Natural killer cell (primary cell): ENCODE measurements around the gene NDST3. TPM values are rescaled to one million over a fixed set of nuclear protein-coding genes. Genes with fewer than 3 reads are reported as not detected.

ENCODE experiments used
- ATAC-seq, 3 donors: fragments of 150-1000 bp in 2 of 3; fragments of 200-7000 bp in 1 of 3; cut with Tn5 transposase; 1 replicate in 1 of 3; 2 replicates in 2 of 3; pipeline ENCODE4 v1.10.0; 2021; ENCODE audit warnings: mild to moderate bottlenecking in 2 of 3, moderate library complexity in 2 of 3
- DNase-seq, 2 donors: peaks; one replicate each; pipeline versions ENCODE4 v3.0.0 to v3.0.0-alpha.2; 2013 to 2021; ENCODE audit warnings: mixed read lengths in 1 of 2
- H3K27ac ChIP-seq: one replicate; pipeline ENCODE4 v1.5.1; 2013; ENCODE audit warnings: mild to moderate bottlenecking, low read length
- H3K27me3 ChIP-seq: one replicate; pipeline ENCODE4 v1.6.1; 2013; ENCODE audit warnings: low read length; ENCODE audit not compliant: control insufficient read depth, insufficient read depth
- H3K36me3 ChIP-seq: one replicate; pipeline ENCODE4 v1.6.1; 2013; ENCODE audit warnings: low read length; ENCODE audit not compliant: control insufficient read depth, insufficient read depth
- H3K4me1 ChIP-seq: one replicate; pipeline ENCODE4 v1.6.1; 2013; ENCODE audit warnings: low read length; ENCODE audit not compliant: control insufficient read depth, insufficient read depth
- H3K4me3 ChIP-seq: one replicate; pipeline ENCODE4 v1.5.1; 2013; ENCODE audit warnings: low read length
- H3K9me3 ChIP-seq: one replicate; pipeline ENCODE4 v1.6.1; 2013; ENCODE audit warnings: low read length; ENCODE audit not compliant: control insufficient read depth, insufficient read depth
- H3K27ac Mint-ChIP-seq, 2 donors: one replicate each; pipeline ENCODE4 v1.8.0; 2022; ENCODE audit warnings: mild to moderate bottlenecking in 2 of 2, mixed read lengths in 2 of 2, moderate library complexity in 1 of 2
- H3K27me3 Mint-ChIP-seq, 2 donors: one replicate each; pipeline ENCODE4 v1.8.0; 2022; ENCODE audit warnings: low read depth in 2 of 2, mixed read lengths in 2 of 2
- H3K36me3 Mint-ChIP-seq: one replicate; pipeline ENCODE4 v1.8.0; 2022; ENCODE audit warnings: mixed read lengths
- H3K4me1 Mint-ChIP-seq, 2 donors: one replicate each; pipeline ENCODE4 v1.8.0; 2022; ENCODE audit warnings: mixed read lengths in 2 of 2
- H3K4me3 Mint-ChIP-seq: one replicate; pipeline ENCODE4 v1.8.0; 2022; ENCODE audit warnings: mild to moderate bottlenecking, moderate library complexity, mixed read lengths
- H3K9me3 Mint-ChIP-seq, 2 donors: one replicate each; pipeline ENCODE4 v1.8.0; 2022; ENCODE audit warnings: mixed read lengths in 2 of 2
- CTCF ChIP-seq: fragments of 200-600 bp; IDR thresholded peaks from one replicate; pipeline ENCODE4 v1.8.0; 2022; ENCODE audit warnings: antibody characterized with exemption
- WGBS: methylation state at CpG from one replicate; pipeline ENCODE4 v1.1.7; 2013; ENCODE audit warnings: missing lambda C conversion rate; ENCODE audit not compliant: insufficient coverage; 5-methylcytosine and 5-hydroxymethylcytosine counted together
- intact Hi-C: fragments of 100-400 bp; cut with micrococcal nuclease; formaldehyde crosslinking; loops from one replicate; pipeline ENCODE4 v1.14.2; 2022
- total RNA-seq, 4 donors: library from RNA; stranded (reverse); fragments of 120-200 nt in 1 of 4; gene quantifications; one replicate each; pipeline versions ENCODE4 v1.2.3 to v1.2.4, GENCODE V29; 2013 to 2022

Gene NDST3
- total RNA-seq: not detected
- 0.02 TPM for total RNA-seq (2013)

- DNase-seq (peak in 1 of 2 donors; percentile 20), ATAC-seq (no peak)
- Mint-ChIP-seq H3K27ac (no peak within 1 kb of the TSS), H3K4me3 (no peak within 1 kb of the TSS), H3K36me3 (no peaks in the 10 kb centered on the region), H3K9me3 (no peaks in the 10 kb centered on the region), H3K4me1 (no peaks in the 10 kb centered on the region), H3K27me3 (peaks cover 13 to 19% of the 10 kb centered on the region in 2 donors)
- Histone ChIP-seq H3K27ac (no peak within 1 kb of the TSS), H3K36me3 (no peaks in the 10 kb centered on the region), H3K4me3 (no peak within 1 kb of the TSS), H3K9me3 (no peaks in the 10 kb centered on the region), H3K4me1 (no peaks in the 10 kb centered on the region), H3K27me3 (peaks cover 10% of the 10 kb centered on the region)
- no peak for TF ChIP-seq CTCF
- WGBS: 0% methylated on average over 8 of the region's 11 CpGs
- intact Hi-C loops: no loop called here
Measured at GRCh38 chr4:118034053-118034785, at the start of gene NDST3. TSS of gene NDST3 (plus strand) at chr4:118034486. CDS start at chr4:118053911, 19,425 bp downstream.

- 83% methylated on average over 2 of the region's 2 CpGs for WGBS
- Mint-ChIP-seq H3K4me3 (no peak overlapping the region), H3K27me3 (no peaks in the 10 kb centered on the region), H3K4me1 (no peaks in the 10 kb centered on the region), H3K36me3 (no peaks in the 10 kb centered on the region), H3K9me3 (peaks cover 17% of the 10 kb centered on the region in 2 donors), H3K27ac (no peak overlapping the region)
- Histone ChIP-seq H3K4me1 (no peaks in the 10 kb centered on the region), H3K27me3 (no peaks in the 10 kb centered on the region), H3K9me3 (no peaks in the 10 kb centered on the region), H3K4me3 (no peak overlapping the region), H3K36me3 (no peaks in the 10 kb centered on the region), H3K27ac (no peak overlapping the region)
- TF ChIP-seq CTCF: no peak
- intact Hi-C loops: no loop called here
- ATAC-seq (no peak), DNase-seq (no peak)
Measured at GRCh38 chr4:117986321-117986720, 48.0 kb upstream of the NDST3 start.

- H3K4me1 ChIP-seq: no peaks in the 10 kb centered on the region
- no peaks in the 10 kb centered on the region for H3K9me3 ChIP-seq
- no peaks in the 10 kb centered on the region for H3K36me3 Mint-ChIP-seq
- DNase-seq (no peak), ATAC-seq (no peak)
- intact Hi-C loops: no loop called here
- no peak overlapping the region for H3K27ac Mint-ChIP-seq
- H3K27ac ChIP-seq: no peak overlapping the region
- H3K27me3 Mint-ChIP-seq: no peaks in the 10 kb centered on the region
- H3K4me1 Mint-ChIP-seq: no peaks in the 10 kb centered on the region
- H3K4me3 Mint-ChIP-seq: no peak overlapping the region
- peaks cover 14 to 17% of the 10 kb centered on the region in 2 donors for H3K9me3 Mint-ChIP-seq
- H3K36me3 ChIP-seq: no peaks in the 10 kb centered on the region
- WGBS: 11% methylated on average over 1 of the region's 1 CpG
- no peak overlapping the region for H3K4me3 ChIP-seq
- TF ChIP-seq CTCF: no peak
- no peaks in the 10 kb centered on the region for H3K27me3 ChIP-seq
Measured at GRCh38 chr4:117987464-117987863, 46.8 kb upstream of the NDST3 start.

GRCh38 chr4:117996891-117997290 lies 37.4 kb upstream of the NDST3 start:
- intact Hi-C loops: no loop called here
- Mint-ChIP-seq H3K27ac (no peak overlapping the region), H3K36me3 (no peaks in the 10 kb centered on the region), H3K4me3 (no peak overlapping the region), H3K27me3 (no peaks in the 10 kb centered on the region), H3K9me3 (peaks cover 6 to 7% of the 10 kb centered on the region in 2 donors), H3K4me1 (no peaks in the 10 kb centered on the region)
- Histone ChIP-seq H3K4me1 (no peaks in the 10 kb centered on the region), H3K27me3 (no peaks in the 10 kb centered on the region), H3K4me3 (no peak overlapping the region), H3K9me3 (no peaks in the 10 kb centered on the region), H3K36me3 (no peaks in the 10 kb centered on the region), H3K27ac (no peak overlapping the region)
- TF ChIP-seq CTCF: no peak
- no peak for DNase-seq
- ATAC-seq: no peak
- WGBS: 90% methylated on average over 2 of the region's 2 CpGs
